MM.1S (cell line): ENCODE data around the gene C10orf67.

Experiments used
- CTCF ChIP-seq: fragments of 300-600 bp; sonication (generic); IDR thresholded peaks from 2 replicates; pipeline ENCODE4 v1.5.1; 2016; ENCODE audit warnings: antibody characterized with exemption, low read length, mixed read lengths
- EZH2 ChIP-seq: fragments of 300-600 bp; sonication (generic); optimal IDR thresholded peaks from 2 replicates; pipeline ENCODE3; 2017; ENCODE audit warnings: low read depth, mild to moderate bottlenecking, antibody characterized with exemption, low read length, mixed read lengths
- EZH2phosphoT487 ChIP-seq: fragments of 300-600 bp; sonication (generic); IDR thresholded peaks from 2 replicates; pipeline ENCODE4 v1.6.1; 2018; ENCODE audit warnings: antibody characterized with exemption, low read length

GRCh38 chr10:23330948-23331347, 13.6 kb downstream of the C10orf67 start:
- TF ChIP-seq CTCF (no peak), EZH2 (no peak), EZH2phosphoT487 (no peak)
